COLO668 (cell line): ENCODE data around the gene DBN1.
A peak's percentile ranks its signal among the peaks of the same experiment; 100 is the strongest.
"Not testable (repeated sequence)": the region's sequence is repeated elsewhere in the genome, so short reads cannot be mapped to it uniquely, and the experiment has no call there.

Experiments used
- DNase-seq: peaks from one replicate; lab custom pipeline; 2025; ENCODE audit not compliant: unreplicated experiment; lab: John Stamatoyannopoulos, UW

DBN1 gene

GRCh38 chr5:177431317-177432142 is 41.9 kb downstream of the DBN1 start:
- DNase-seq = no peak

- no peak for DNase-seq
These were observed 42.5 kb downstream of the DBN1 start for GRCh38 chr5:177430972-177431316.

GRCh38 chr5:177430140-177430951 is 43.1 kb downstream of the DBN1 start:
- DNase-seq = no peak

GRCh38 chr5:177429248-177430040 is 44.0 kb downstream of the DBN1 start:
- DNase-seq = no peak

- no peak for DNase-seq
These were observed 44.7 kb downstream of the DBN1 start for GRCh38 chr5:177428574-177429217.

GRCh38 chr5:177427919-177428573 is 45.4 kb downstream of the DBN1 start:
- no peak for DNase-seq

GRCh38 chr5:177427211-177427822 is 46.1 kb downstream of the DBN1 start:
- DNase-seq = no peak

- DNase-seq = peak; percentile 64
These were observed 46.7 kb downstream of the DBN1 start, which contains the start of gene GRK6 for GRCh38 chr5:177426566-177427210. TSS of gene GRK6 (plus strand) at chr5:177426676. CDS start at chr5:177426846, 170 bp downstream.

GRCh38 chr5:177425801-177426565 is 47.5 kb downstream of the DBN1 start:
- peak; percentile 97 for DNase-seq

- DNase-seq = no peak
These were observed 48.1 kb downstream of the DBN1 start for GRCh38 chr5:177425196-177425800.

GRCh38 chr5:177423671-177424070 is 49.8 kb downstream of the DBN1 start:
- DNase-seq = no peak

GRCh38 chr5:177421062-177421798 is 52.2 kb downstream of the DBN1 start:
- no peak for DNase-seq

- not testable (repeated sequence) for DNase-seq
These were observed 53.0 kb downstream of the DBN1 start for GRCh38 chr5:177420472-177420871.

GRCh38 chr5:177419046-177419445 is 54.4 kb downstream of the DBN1 start:
- no peak for DNase-seq

GRCh38 chr5:177417081-177417480 is 56.4 kb downstream of the DBN1 start:
- DNase-seq = not testable (repeated sequence)

GRCh38 chr5:177414481-177414880 is 59.0 kb downstream of the DBN1 start:
- DNase-seq = no peak

- no peak for DNase-seq
These were observed 60.7 kb downstream of the DBN1 start for GRCh38 chr5:177412603-177413233.
